Umbilical cord (tissue), 2 donors: Measurements from ENCODE around the gene EXD2. TPM values are rescaled to one million over a fixed set of nuclear protein-coding genes. Genes with fewer than 3 reads are reported as not detected.
A peak's percentile ranks its signal among the peaks of the same experiment; 100 is the strongest.
"Not testable (repeated sequence)": the region's sequence is repeated elsewhere in the genome, so short reads cannot be mapped to it uniquely, and the experiment has no call there.

Source experiments
- DNase-seq: peaks from one replicate; pipeline ENCODE4 v3.0.0-alpha.2; 2015; ENCODE audit warnings: low spot score
- total RNA-seq: library from RNA; depleted of rRNA; stranded (reverse); fragments of >200 nt; gene quantifications from one replicate; pipeline ENCODE4 v1.2.3, GENCODE V29; 2014; ENCODE audit warnings: low replicate concordance; ENCODE audit not compliant: insufficient read depth

EXD2 gene
- total RNA-seq, 1 donor from 2014 or later: 13.7 TPM

GRCh38 chr14:69277356-69277755, 86.1 kb downstream of the EXD2 start:
- not testable (repeated sequence) for DNase-seq

GRCh38 chr14:69280746-69281291, 89.5 kb downstream of the EXD2 start:
- DNase-seq: no peak

- DNase-seq: no peak
Measured at GRCh38 chr14:69281450-69282169, 90.3 kb downstream of the EXD2 start.

GRCh38 chr14:69282448-69282847, 91.2 kb downstream of the EXD2 start:
- DNase-seq: no peak

- no peak for DNase-seq
Measured at GRCh38 chr14:69284170-69284569, 92.9 kb downstream of the EXD2 start.

DNA sequence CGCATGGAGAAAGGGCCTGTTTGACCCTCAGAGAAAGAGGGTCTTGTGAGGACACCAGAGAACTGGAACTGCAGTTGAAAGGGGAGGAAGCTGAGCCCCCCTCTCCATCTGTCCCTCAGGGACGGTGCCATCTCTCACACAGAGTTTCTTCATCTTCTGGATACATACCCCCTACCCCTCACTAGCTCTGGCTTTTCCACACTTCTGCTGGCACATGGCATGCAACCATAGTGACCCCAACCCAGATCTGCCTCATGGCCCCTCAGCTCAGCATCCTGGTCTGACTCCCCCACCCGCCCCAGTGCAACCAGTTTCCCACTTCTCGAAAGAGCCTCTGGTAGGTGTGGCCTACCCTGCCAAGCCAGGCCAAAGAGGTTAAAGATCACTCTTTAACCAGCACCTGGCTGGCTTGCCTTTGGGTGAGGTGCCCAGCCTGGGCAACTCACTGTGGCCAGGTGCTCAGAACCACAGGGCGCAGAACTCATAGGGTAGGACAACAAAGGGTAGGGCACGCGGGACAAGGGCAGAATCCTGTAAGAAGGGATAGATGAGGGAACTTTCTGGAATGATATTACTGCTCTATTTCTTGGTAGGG, 94.5 kb downstream of the EXD2 start:
- no peak for DNase-seq

DNA sequence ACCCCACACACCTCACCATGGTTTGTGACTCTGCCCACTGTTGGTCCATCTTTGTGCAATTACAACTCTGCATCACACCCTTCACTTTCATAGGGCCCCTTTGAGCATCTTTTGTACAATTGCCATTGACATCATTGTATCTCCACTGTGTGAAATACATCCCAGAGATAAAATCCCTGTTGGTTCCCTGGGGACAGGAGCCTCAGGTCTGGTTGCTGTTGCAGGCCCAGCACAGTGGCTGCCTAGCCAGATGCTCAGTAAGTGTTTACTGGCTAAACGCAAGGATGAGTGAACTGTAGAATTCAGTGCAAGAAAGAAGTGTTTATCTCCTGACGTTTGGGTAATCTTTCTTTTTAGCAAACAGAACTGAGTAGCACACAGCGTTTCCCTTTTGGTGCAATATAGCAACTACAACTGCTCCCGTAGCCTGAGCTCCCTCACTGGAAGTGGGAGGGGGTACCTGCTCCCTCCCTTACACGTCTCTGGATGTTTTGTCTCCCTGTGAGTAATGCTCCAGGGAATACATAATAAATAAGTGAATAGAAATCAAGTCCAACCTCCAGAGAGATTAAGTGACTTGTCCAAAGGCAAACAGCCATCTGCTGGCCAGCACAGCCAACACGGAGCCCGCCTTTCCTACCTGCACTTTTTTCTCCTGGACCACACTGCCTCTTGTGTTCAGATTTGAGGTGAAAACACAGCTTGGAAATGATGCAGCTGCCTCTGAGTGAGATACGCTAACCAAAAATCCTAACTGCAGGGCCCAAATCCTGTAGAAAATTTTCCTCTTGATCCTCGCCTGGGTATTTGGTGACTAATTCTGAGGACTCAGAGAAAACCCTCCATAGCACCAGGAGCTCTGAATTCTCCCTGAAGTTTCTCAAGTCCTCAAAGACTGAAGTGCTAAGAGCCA, 96.1 kb downstream of the EXD2 start:
- peak; percentile 32 for DNase-seq

- DNase-seq: peak; percentile 8
Measured at GRCh38 chr14:69288011-69288771, 96.9 kb downstream of the EXD2 start.

DNA sequence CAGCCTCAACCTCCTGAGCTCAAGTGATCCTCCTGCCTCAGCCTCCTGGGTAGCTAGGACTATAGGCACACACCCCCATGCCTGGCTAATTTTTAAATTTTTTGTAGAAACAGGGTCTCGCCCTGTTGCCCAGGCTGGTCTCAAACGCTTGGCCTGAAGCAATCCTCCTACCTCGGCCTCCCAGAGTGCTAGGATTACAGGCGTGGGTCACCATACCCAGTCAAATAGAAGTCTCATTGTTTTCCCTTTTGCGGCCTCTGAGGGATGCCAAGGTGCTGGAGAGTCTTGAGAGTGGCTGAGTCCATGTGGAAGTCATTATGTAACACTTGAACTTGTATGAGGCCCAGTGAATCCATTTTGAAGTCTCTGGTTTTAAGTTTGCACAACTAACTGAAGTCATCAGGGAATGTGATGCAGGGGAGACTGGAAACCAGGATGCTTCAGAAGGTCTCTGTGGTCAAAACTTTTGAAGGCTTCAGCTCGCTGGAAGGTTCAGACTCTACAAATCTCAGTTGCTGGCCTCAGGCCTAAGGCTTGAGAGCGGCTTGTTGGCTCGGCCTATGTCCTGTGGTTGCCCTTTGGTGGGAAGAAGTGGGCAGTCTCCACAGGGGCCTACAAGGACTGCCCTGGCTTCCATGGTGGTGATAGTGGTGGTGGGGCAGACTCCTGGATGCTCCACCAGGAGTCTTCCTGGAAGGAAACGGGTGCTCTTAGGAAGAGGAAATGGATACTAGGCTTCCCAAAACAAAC, 97.8 kb downstream of the EXD2 start:
- no peak for DNase-seq

DNA sequence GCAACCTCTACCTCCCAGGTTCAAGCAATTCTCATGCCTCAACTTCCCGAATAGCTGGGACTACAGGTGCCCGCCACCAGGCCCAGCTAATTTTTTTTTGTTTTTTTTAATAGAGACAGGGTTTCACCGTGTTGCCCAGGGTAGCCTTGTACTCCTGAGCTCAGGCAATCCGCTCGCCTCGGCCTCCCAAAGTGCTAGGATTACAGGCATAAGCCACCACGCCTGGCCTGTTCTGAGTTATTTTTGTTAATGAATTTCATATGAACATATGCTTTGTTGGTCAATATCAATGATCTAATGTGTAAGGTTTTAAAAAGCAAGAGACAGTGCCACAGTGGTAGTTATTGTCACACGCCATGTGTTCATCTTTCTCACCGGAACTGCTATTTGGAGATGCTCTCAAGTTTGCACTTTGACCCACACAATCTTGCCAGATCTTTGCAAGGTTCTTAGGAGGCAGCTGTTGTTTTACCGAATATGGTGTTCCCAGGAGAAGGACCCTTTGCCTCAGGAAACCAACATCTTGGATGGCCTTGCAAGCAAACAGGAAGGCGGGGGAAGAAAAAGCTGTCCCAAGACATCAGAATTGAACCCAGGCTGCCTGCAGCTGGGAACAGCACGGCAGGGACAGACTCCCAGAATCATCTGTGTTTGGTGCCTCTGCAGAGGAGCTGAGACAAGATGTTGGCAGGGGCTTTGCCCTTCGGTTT, 98.7 kb downstream of the EXD2 start:
- no peak for DNase-seq

DNA sequence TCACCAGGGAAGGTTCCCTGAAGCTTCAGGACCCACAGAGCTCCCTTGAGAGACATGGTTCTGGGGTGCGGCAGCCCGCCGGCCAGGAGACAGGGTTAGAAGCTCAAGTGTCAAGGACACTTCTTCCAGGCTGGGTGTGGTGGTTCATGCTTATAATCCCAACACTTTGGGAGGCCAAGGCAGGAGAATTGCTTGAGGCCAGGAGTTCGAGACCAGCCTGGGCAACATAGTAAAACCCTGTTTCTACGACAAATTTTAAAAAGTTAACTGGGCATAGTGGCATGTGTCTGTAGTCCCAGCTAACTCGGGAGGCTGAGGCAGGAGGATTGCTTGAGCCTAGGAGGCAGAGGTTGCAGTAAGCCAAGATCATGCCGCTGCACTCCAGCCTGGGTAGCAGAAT, 99.6 kb downstream of the EXD2 start:
- not testable (repeated sequence) for DNase-seq

DNA sequence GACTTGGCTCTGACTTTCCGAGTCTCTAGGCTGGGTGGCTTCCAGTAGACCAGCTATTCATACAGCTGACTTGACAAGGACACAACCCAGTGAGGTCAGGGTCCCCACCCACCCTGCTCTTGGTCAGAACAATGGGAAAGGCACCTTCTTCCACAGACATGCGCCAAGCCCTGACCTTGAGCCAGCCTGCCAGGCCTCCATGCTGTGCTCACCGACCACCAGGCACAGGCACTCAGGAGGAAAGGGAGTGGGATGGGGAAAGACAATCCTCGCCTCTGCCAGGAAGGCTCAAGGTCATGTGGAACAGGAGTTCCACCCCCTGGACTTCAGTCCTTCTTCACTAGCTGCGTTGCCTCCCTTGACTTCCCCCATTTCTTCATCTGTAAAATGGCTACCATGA, 100.1 kb downstream of the EXD2 start:
- no peak for DNase-seq

DNA sequence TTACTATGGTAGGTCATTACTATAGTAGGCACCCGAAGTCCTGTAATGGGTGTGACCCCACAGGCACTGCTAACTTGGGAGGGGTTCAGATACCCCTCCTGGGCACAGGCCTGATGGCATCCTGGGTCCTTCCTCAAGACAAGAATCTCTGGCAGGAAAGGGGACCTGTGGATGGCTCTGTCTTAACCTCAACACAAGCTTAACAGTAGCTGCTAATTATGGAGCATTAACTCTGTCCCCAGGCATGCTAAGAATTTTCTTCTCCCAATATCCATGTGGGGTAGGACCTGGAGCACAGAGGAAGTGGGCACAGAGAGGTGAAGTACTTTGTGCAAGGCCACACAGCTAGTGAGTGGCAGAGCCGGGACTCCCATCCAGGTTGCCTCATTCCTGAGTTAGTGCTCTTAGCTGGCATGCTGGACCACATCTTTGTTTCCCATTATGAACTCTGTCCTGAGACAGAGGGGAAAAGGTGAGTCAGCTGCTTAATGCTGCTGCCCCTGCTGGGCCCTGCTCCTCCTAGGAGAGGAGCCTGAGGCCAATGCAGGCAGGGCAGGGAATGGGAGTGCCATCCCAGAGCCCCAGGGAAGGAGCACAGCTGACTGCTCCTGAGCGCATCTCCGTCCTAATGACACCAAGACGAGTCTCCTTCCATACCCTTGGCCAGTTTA, 100.7 kb downstream of the EXD2 start:
- DNase-seq: no peak

Other genes starting within 250 kb of the EXD2 start
- 456 TPM for gene ACTN1, start 212.2 kb upstream of the EXD2 start, total RNA-seq
- gene DCAF5, start 38.4 kb upstream of the EXD2 start, total RNA-seq: 21.2 TPM
- gene GALNT16, start 68.7 kb downstream of the EXD2 start, total RNA-seq: 0.96 TPM
- gene ERH, start 206.8 kb downstream of the EXD2 start, total RNA-seq: 41.9 TPM
- gene SLC39A9, start 207.2 kb downstream of the EXD2 start, total RNA-seq: 88.8 TPM